Keratinocyte (primary cell): ENCODE data around the gene HCRT.

Experiments
- EZH2 ChIP-seq: IDR thresholded peaks from one replicate; pipeline ENCODE4 v1.6.1; 2012; ENCODE audit warnings: inconsistent platforms, mild to moderate bottlenecking, low read length, moderate library complexity
- TF ChIP-seq, protein P1 (sequence below), 3 experiments: IDR thresholded peaks in 1 of 3; conservative IDR thresholded peaks in 1 of 3; optimal IDR thresholded peaks in 1 of 3; 2 replicates in 2 of 3; 3 replicates in 1 of 3; pipeline versions ENCODE3 to v1.5.1; 2011; ENCODE audit warnings: low read length in 3 of 3, mild to moderate bottlenecking in 3 of 3, moderate library complexity in 2 of 3, control low read depth in 1 of 3, inconsistent platforms in 1 of 3; ENCODE audit not compliant: insufficient read depth in 2 of 3; ENCODE audit errors: extremely low read depth in 1 of 3

DNA sequence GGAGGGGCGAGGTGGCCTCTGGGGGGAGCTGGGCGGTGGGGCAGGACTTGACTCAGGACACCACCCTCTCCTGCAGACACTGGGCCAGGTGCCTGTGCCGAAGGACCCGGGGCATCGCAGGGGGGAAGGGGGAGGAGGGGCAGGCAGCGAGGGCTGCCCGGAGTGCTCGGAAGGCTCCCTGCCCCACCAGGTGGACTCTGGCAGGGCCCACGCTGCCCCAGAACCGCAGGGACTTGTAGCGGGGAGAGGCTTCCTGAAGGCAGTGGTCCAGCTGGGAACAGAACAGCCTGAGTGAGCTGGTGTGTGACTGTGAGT is 4.4 kb upstream of the HCRT start:
- TF ChIP-seq, protein P1, sequence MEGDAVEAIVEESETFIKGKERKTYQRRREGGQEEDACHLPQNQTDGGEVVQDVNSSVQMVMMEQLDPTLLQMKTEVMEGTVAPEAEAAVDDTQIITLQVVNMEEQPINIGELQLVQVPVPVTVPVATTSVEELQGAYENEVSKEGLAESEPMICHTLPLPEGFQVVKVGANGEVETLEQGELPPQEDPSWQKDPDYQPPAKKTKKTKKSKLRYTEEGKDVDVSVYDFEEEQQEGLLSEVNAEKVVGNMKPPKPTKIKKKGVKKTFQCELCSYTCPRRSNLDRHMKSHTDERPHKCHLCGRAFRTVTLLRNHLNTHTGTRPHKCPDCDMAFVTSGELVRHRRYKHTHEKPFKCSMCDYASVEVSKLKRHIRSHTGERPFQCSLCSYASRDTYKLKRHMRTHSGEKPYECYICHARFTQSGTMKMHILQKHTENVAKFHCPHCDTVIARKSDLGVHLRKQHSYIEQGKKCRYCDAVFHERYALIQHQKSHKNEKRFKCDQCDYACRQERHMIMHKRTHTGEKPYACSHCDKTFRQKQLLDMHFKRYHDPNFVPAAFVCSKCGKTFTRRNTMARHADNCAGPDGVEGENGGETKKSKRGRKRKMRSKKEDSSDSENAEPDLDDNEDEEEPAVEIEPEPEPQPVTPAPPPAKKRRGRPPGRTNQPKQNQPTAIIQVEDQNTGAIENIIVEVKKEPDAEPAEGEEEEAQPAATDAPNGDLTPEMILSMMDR (optimal IDR thresholded peaks at IDR 0.05 in 1 of 3, IDR thresholded peaks at IDR 0.05 in 1 of 3, conservative IDR thresholded peaks at IDR 0.05 in 1 of 3; ENCODE audit: extremely low read depth in 1 of 3, insufficient read depth in 2 of 3, low read length in 3 of 3) = no peak
- TF ChIP-seq EZH2 = no peak
